ENCODE data around the gene ATG13. TPM values are rescaled to one million over a fixed set of nuclear protein-coding genes. Genes with fewer than 3 reads are reported as not detected.
A peak's percentile ranks its signal among the peaks of the same experiment; 100 is the strongest.

Gene ATG13
- total RNA-seq, 4 donors from 2014 or later = 40.9 to 79.4 (median 66.4) TPM

DNA sequence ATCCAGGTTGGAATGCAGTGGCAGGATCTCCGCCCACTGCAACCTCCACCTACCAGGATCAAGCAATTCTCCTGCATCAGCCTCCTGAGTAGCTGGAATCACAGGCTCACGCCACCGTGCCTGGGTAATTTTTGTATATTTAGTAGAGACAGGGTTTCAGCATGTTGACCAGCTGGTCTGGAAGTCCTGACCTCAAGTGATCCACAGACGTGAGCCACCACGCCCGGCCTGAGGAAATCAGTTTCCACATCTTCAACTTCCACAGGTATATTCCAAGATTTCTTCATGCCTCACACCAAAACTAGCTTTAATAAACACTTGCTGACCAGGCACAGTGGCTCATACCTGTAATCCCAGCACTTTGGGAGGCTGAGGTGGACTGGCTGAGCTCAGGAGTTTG lies 8.0 kb upstream of the ATG13 start:
- H3K4me3 ChIP-seq = no peak overlapping the region
- no peaks in the 10 kb centered on the region for H3K27me3 ChIP-seq
- H3K9me3 ChIP-seq = no peaks in the 10 kb centered on the region
- no peaks in the 10 kb centered on the region for H3K4me1 ChIP-seq
- 83 to 100% methylated on average over 1 to 2 of the region's 6 CpGs for WGBS, 2 donors
- H3K27ac ChIP-seq = no peak overlapping the region
- no peaks in the 10 kb centered on the region for H3K36me3 ChIP-seq
- DNase-seq = no peak
- TF ChIP-seq, protein P1, sequence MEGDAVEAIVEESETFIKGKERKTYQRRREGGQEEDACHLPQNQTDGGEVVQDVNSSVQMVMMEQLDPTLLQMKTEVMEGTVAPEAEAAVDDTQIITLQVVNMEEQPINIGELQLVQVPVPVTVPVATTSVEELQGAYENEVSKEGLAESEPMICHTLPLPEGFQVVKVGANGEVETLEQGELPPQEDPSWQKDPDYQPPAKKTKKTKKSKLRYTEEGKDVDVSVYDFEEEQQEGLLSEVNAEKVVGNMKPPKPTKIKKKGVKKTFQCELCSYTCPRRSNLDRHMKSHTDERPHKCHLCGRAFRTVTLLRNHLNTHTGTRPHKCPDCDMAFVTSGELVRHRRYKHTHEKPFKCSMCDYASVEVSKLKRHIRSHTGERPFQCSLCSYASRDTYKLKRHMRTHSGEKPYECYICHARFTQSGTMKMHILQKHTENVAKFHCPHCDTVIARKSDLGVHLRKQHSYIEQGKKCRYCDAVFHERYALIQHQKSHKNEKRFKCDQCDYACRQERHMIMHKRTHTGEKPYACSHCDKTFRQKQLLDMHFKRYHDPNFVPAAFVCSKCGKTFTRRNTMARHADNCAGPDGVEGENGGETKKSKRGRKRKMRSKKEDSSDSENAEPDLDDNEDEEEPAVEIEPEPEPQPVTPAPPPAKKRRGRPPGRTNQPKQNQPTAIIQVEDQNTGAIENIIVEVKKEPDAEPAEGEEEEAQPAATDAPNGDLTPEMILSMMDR (IDR thresholded peaks at IDR 0.05) = no peak
- no peak for TF ChIP-seq POLR2A (IDR thresholded peaks at IDR 0.05)
- intact Hi-C loops (cut with DNase I) = no loop called here

- intact Hi-C loops (cut with DNase I) = no loop called here
- WGBS, 2 donors = 73 to 84% methylated on average over 3 to 5 of the region's 5 CpGs
- TF ChIP-seq, protein P1 (IDR thresholded peaks at IDR 0.05) = no peak
- TF ChIP-seq POLR2A (IDR thresholded peaks at IDR 0.05) = no peak
- H3K27ac ChIP-seq = no peak overlapping the region
- no peaks in the 10 kb centered on the region for H3K27me3 ChIP-seq
- no peaks in the 10 kb centered on the region for H3K9me3 ChIP-seq
- DNase-seq = no peak
- no peaks in the 10 kb centered on the region for H3K36me3 ChIP-seq
- H3K4me3 ChIP-seq = no peak overlapping the region
- H3K4me1 ChIP-seq = peaks cover 7 to 23% (median 8%) of the 10 kb centered on the region in 3 donors
Observed at GRCh38 chr11:46611526-46612304, 5.6 kb upstream of the ATG13 start.

DNA sequence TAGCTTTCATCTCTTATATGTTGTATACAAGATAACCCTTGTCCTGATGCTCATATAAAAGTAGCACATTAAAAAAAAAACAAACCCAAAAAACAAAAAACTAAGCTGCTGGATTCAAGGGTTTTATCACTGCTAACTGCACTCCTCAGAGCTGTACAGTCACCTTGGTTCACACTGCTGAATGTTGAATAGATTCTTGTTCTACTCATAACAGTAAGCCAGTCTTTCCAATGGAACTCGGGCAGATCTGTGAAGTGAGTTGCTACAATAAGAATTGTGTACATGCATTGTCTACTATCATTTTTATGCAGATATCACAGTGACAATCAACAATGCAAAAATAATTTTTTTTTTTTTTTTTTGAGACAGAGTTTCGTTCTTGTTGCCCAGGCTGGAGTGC lies 5.0 kb upstream of the ATG13 start:
- H3K4me3 ChIP-seq = no peak overlapping the region
- TF ChIP-seq, protein P1 (IDR thresholded peaks at IDR 0.05) = no peak
- no peak for TF ChIP-seq POLR2A (IDR thresholded peaks at IDR 0.05)
- H3K27ac ChIP-seq = no peak overlapping the region
- H3K36me3 ChIP-seq = no peaks in the 10 kb centered on the region
- peaks cover 7 to 24% (median 8%) of the 10 kb centered on the region in 3 donors for H3K4me1 ChIP-seq
- whole genome bisulfite sequencing, 2 donors = 88 to 97% methylated on average over 2 of the region's 2 CpGs
- no peaks in the 10 kb centered on the region for H3K9me3 ChIP-seq
- no peaks in the 10 kb centered on the region for H3K27me3 ChIP-seq
- DNase-seq = no peak
- intact Hi-C loops (cut with DNase I) = no loop called here

DNA sequence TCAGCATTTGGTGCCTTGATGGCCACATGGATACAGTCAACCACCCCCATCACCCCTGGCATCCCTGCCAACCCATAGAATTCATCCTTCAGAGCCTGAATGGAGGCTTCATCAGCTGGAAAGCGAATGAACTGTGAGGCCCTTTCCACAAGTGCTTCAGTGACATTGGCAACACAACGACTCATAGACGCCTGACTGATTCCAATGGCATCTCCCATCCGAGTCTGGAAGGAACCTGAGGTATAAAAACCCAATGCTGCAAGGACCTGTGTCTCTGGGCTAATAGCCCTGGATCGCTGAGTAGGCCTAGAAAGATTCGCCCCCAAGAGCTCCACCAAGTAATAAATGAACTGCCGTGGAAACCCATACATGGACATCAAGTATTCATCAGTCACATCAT lies 1.6 kb upstream of the ATG13 start:
- no peaks in the 10 kb centered on the region for H3K9me3 ChIP-seq
- intact Hi-C loops (cut with DNase I) = no loop called here
- TF ChIP-seq, protein P1 (IDR thresholded peaks at IDR 0.05) = no peak
- TF ChIP-seq POLR2A (IDR thresholded peaks at IDR 0.05) = no peak
- peak overlapping the region in 1 of 4 donors; percentile 100 for H3K4me3 ChIP-seq
- peak overlapping the region in 2 of 4 donors; percentile 99 to 100 for H3K27ac ChIP-seq
- peaks cover 10 to 53% (median 22%) of the 10 kb centered on the region in 3 donors for H3K4me1 ChIP-seq
- DNase-seq = no peak
- H3K36me3 ChIP-seq = peaks cover 0 to 13% (median 0%) of the 10 kb centered on the region in 3 donors
- no peaks in the 10 kb centered on the region for H3K27me3 ChIP-seq
- 76 to 90% methylated on average over 4 to 7 of the region's 7 CpGs for WGBS, 2 donors

DNA sequence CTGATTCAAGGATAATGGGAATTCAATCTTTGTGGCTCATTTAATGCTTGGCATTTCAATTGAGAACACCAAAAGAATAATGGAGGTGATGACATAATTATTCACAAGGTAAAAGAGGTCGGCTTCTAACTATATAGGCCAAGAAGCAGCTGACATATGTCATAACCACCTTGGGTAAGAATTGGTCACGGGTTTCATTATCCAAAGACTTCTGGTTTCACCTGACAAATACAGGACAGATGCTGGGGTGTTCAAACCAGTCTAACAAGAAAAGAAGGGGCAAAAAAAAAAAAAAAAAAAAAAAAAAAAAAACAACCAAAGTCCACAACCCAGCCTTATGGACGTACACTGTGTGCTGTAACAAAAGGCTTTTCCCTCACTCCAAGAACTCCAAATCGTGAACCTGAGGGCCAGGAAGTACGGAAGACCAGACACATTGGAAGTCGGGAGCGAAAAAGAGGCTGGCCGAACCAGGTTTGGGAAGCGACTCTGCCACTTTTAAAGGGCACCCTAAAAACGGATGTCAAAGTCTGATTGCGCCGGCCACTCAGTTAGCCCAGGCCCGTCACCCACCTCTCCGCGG lies 711 bp upstream of the ATG13 start:
- Histone ChIP-seq H3K9me3 (no peaks in the 10 kb centered on the region), H3K36me3 (peaks cover 0 to 22% (median 0%) of the 10 kb centered on the region in 3 donors), H3K4me3 (peak overlapping the region; percentile 92 to 100 (median 96)), H3K27me3 (no peaks in the 10 kb centered on the region), H3K27ac (peak overlapping the region; percentile 97 to 100 (median 99)), H3K4me1 (peaks cover 10 to 56% (median 22%) of the 10 kb centered on the region in 3 donors)
- WGBS, 2 donors = 0 to 1% methylated on average over 8 to 12 of the region's 15 CpGs
- intact Hi-C loops (cut with DNase I) = no loop called here
- TF ChIP-seq, protein P1 (IDR thresholded peaks at IDR 0.05) = no peak
- no peak for TF ChIP-seq POLR2A (IDR thresholded peaks at IDR 0.05)
- DNase-seq = no peak
